A673 (cell line): ENCODE measurements around the gene MYOZ2. TPM values are rescaled to one million over a fixed set of nuclear protein-coding genes. Genes with fewer than 3 reads are reported as not detected.

Experiments used
- BruUV-seq: library from RNA; stranded (reverse); fragments of 400-500 nt; replicated peaks from 2 replicates; lab custom pipeline; 2021; lab: Mats Ljungman, UMichigan
- CTCF ChIA-PET: fragments of 300-600 bp; sonication (Branson Sonifier 250); formaldehyde crosslinking; loops from one replicate; lab custom pipeline; 2022; ENCODE audit warnings: antibody characterized with exemption; lab: Charles Lee
- POLR2A ChIA-PET: fragments of 300-600 bp; sonication (Branson Sonifier 250); formaldehyde crosslinking; loops from one replicate; lab custom pipeline; 2022; ENCODE audit warnings: antibody characterized with exemption; ENCODE audit not compliant: low non-redundant PET; lab: Charles Lee
- DNase-seq: peaks from one replicate; pipeline ENCODE4 v3.0.0-alpha.2; 2015; ENCODE audit warnings: low spot score
- H3K27ac ChIP-seq: fragments of 200-600 bp; sonication (generic); 2 replicates; pipeline ENCODE4 v1.5.1; 2016; ENCODE audit warnings: mixed run types, low read depth, mild to moderate bottlenecking, mixed read lengths, antibody characterized with exemption, low read length; ENCODE audit not compliant: poor library complexity, severe bottlenecking
- H3K27me3 ChIP-seq: fragments of 200-600 bp; sonication (generic); replicated peaks from 2 replicates; pipeline ENCODE4 v1.6.1; 2017; ENCODE audit warnings: mixed run types, low read depth, mild to moderate bottlenecking, mixed read lengths, antibody characterized with exemption, low read length; ENCODE audit not compliant: insufficient read depth, poor library complexity
- H3K36me3 ChIP-seq: fragments of 200-600 bp; sonication (generic); 2 replicates; pipeline ENCODE4 v1.6.1; 2016; ENCODE audit warnings: mixed run types, mild to moderate bottlenecking, mixed read lengths, antibody characterized with exemption, low read length; ENCODE audit not compliant: insufficient read depth, poor library complexity, severe bottlenecking
- H3K4me1 ChIP-seq: fragments of 200-600 bp; sonication (generic); 2 replicates; pipeline ENCODE4 v1.6.1; 2017; ENCODE audit warnings: mixed run types, mild to moderate bottlenecking, mixed read lengths, antibody characterized with exemption, low read length; ENCODE audit not compliant: insufficient read depth, poor library complexity, severe bottlenecking
- H3K4me3 ChIP-seq: fragments of 200-600 bp; sonication (generic); 2 replicates; pipeline ENCODE4 v1.5.1; 2016; ENCODE audit warnings: low read depth, mixed run types, mild to moderate bottlenecking, mixed read lengths, low read length; ENCODE audit not compliant: poor library complexity, severe bottlenecking
- H3K9me3 ChIP-seq: fragments of 200-600 bp; sonication (generic); 2 replicates; pipeline ENCODE4 v1.6.1; 2016; ENCODE audit warnings: mixed run types, low read depth, mild to moderate bottlenecking, mixed read lengths, antibody characterized with exemption, low read length; ENCODE audit not compliant: poor library complexity, severe bottlenecking
- EZH2 ChIP-seq: fragments of 200-600 bp; sonication (generic); IDR thresholded peaks from 2 replicates; pipeline ENCODE4 v1.6.1; 2017; ENCODE audit warnings: borderline replicate concordance, low read depth, mild to moderate bottlenecking, mixed read lengths, antibody characterized with exemption, low read length; ENCODE audit not compliant: poor library complexity, severe bottlenecking
- intact Hi-C: fragments of 100-400 bp; cut with micrococcal nuclease; formaldehyde crosslinking; loops from one replicate; pipeline ENCODE4 v1.10.0; 2022; ENCODE audit not compliant: unreplicated experiment
- total RNA-seq: library from RNA; stranded (reverse); gene quantifications from 2 replicates; pipeline ENCODE4 v1.2.3, GENCODE V29; 2021
- TF ChIP-seq, protein P1 (sequence below): fragments of 300-800, 200-600 bp; sonication (generic); conservative IDR thresholded peaks from 2 replicates; pipeline ENCODE4 v1.5.1; 2017; ENCODE audit warnings: low read depth, mild to moderate bottlenecking, antibody characterized with exemption, low read length, moderate library complexity, mixed read lengths

MYOZ2 gene
- total RNA-seq, 1 experiment from 2014 or later, result not detected

DNA sequence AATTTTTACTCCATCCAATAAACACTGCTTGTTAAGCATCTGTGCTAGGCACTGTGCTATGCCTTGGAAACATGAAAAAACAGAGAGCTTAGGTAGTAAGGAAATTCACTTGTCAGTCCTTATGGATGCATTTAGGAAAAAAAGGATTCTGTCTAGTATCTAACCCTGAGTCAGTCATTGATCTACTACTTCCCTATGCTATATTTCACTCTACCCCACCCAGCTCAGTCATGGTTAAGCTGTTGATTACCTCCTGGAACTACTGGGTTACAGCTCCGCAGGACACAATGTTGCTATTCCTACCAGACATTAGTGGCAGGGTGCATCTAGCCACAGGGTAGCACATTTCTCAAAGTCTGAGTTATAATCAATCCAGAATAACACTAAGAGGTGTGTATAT lies 74.0 kb downstream of the MYOZ2 start:
- BruUV-seq, result no TSS peak
- Histone ChIP-seq H3K9me3 (no peaks in the 10 kb centered on the region), H3K4me3 (no peak overlapping the region), H3K27ac (no peak overlapping the region), H3K36me3 (no peaks in the 10 kb centered on the region), H3K4me1 (peaks cover 12% of the 10 kb centered on the region), H3K27me3 (no peaks in the 10 kb centered on the region)
- intact Hi-C loops, result no loop called here
- no peak for TF ChIP-seq EZH2
- TF ChIP-seq, protein P1, sequence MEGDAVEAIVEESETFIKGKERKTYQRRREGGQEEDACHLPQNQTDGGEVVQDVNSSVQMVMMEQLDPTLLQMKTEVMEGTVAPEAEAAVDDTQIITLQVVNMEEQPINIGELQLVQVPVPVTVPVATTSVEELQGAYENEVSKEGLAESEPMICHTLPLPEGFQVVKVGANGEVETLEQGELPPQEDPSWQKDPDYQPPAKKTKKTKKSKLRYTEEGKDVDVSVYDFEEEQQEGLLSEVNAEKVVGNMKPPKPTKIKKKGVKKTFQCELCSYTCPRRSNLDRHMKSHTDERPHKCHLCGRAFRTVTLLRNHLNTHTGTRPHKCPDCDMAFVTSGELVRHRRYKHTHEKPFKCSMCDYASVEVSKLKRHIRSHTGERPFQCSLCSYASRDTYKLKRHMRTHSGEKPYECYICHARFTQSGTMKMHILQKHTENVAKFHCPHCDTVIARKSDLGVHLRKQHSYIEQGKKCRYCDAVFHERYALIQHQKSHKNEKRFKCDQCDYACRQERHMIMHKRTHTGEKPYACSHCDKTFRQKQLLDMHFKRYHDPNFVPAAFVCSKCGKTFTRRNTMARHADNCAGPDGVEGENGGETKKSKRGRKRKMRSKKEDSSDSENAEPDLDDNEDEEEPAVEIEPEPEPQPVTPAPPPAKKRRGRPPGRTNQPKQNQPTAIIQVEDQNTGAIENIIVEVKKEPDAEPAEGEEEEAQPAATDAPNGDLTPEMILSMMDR, result no peak
- POLR2A ChIA-PET, result no interaction called here
- CTCF ChIA-PET, result no interaction called here
- DNase-seq, result no peak

DNA sequence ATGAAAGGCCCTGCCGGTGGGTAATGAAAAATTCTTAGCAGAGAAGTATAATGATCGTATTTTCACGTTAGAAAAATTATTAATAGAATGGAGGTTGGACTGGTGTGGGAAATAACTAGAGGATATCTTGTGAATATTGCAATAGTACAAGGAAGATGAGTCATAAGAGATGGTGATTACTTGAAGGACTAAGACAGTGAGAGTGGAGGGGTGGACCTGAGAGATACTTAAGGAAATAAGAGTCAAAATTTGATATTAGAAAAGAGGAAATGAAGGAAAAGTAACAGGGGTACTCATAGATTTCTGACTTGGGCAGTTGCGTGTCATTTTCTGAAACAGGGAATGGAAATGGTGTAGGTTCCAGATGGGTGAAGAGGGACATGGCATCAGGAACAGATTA lies 75.1 kb downstream of the MYOZ2 start:
- Histone ChIP-seq H3K9me3 (no peaks in the 10 kb centered on the region), H3K27ac (no peak overlapping the region), H3K4me1 (peaks cover 12% of the 10 kb centered on the region), H3K27me3 (no peaks in the 10 kb centered on the region), H3K4me3 (no peak overlapping the region), H3K36me3 (no peaks in the 10 kb centered on the region)
- ChIA-PET POLR2A (no interaction called here), CTCF (no interaction called here)
- TF ChIP-seq, protein P1, result no peak
- no peak for TF ChIP-seq EZH2
- no TSS peak for BruUV-seq
- intact Hi-C loops, result loop anchor here (5.0 kb wide), 1 partner anchor 168 kb away; no protein-coding TSS in a partner anchor
- DNase-seq, result no peak

DNA sequence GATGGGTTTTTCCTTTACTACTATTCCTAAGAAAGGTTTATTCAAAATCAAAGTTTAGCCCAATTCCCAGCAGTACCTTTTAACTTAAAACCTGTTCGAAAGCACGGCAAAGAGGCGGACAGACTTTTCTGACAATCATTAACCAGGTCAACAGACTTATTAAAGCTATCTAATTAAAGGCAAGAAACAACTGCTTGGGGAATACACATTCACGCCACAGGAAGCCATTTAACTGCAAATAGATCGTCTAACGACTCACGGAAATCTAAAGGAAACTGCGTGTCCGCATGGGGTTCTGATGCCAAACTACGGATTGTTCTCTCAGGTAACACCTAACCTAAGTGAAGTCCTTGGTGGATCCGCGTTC lies 76.2 kb downstream of the MYOZ2 start:
- CTCF ChIA-PET, result no interaction called here
- no peaks in the 10 kb centered on the region for H3K36me3 ChIP-seq
- H3K27me3 ChIP-seq, result no peaks in the 10 kb centered on the region
- peak overlapping the region; percentile 62 for H3K4me3 ChIP-seq
- H3K27ac ChIP-seq, result peak overlapping the region; percentile 77
- no peaks in the 10 kb centered on the region for H3K9me3 ChIP-seq
- POLR2A ChIA-PET, result interaction anchor here (0.5 kb wide), 1 partner anchor 53 kb away, joined by 3 read pairs; no protein-coding TSS in a partner anchor
- BruUV-seq, result TSS peak; percentile 97
- intact Hi-C loops, result loop anchor here (5.0 kb wide), 1 partner anchor 170 kb away; no protein-coding TSS in a partner anchor
- no peak for DNase-seq
- TF ChIP-seq, protein P1, result no peak
- no peak for TF ChIP-seq EZH2
- H3K4me1 ChIP-seq, result peaks cover 6% of the 10 kb centered on the region
